GM21717 (cell line): ENCODE results near the gene SYMPK.
A peak's percentile ranks its signal among the peaks of the same experiment; 100 is the strongest.
"Not testable (repeated sequence)": the region's sequence is repeated elsewhere in the genome, so short reads cannot be mapped to it uniquely, and the experiment has no call there.

ENCODE experiments used
- ATAC-seq: cut with Tn5 transposase; IDR thresholded peaks from one replicate; pipeline ENCODE4 v1.9.1; 2021; ENCODE audit warnings: mild to moderate bottlenecking, moderate library complexity; ENCODE audit not compliant: unreplicated experiment

Gene SYMPK

GRCh38 chr19:45809643-45810159 is 53.2 kb downstream of the SYMPK start:
- no peak for ATAC-seq

- ATAC-seq, result no peak
Observed at GRCh38 chr19:45805719-45806118, 57.2 kb downstream of the SYMPK start.

GRCh38 chr19:45804959-45805230 is 58.1 kb downstream of the SYMPK start:
- ATAC-seq, result no peak

- ATAC-seq, result no peak
Observed at GRCh38 chr19:45804140-45804958, 58.6 kb downstream of the SYMPK start.

GRCh38 chr19:45801603-45802175 is 61.3 kb downstream of the SYMPK start:
- no peak for ATAC-seq

- no peak for ATAC-seq
Observed at GRCh38 chr19:45800070-45800553, 62.8 kb downstream of the SYMPK start.

- not testable (repeated sequence) for ATAC-seq
Observed at GRCh38 chr19:45799541-45799940, 63.4 kb downstream of the SYMPK start.

- no peak for ATAC-seq
Observed at GRCh38 chr19:45798995-45799517, 63.9 kb downstream of the SYMPK start.

GRCh38 chr19:45794627-45795026 is 68.3 kb downstream of the SYMPK start:
- ATAC-seq, result no peak

GRCh38 chr19:45793876-45794275 is 69.1 kb downstream of the SYMPK start:
- ATAC-seq, result no peak

- ATAC-seq, result no peak
Observed at GRCh38 chr19:45793178-45793564, 69.8 kb downstream of the SYMPK start.

GRCh38 chr19:45792470-45793177 is 70.3 kb downstream of the SYMPK start, which contains the start of gene DMWD:
TSS of gene DMWD (minus strand) at chr19:45792845. CDS start at chr19:45792756, 89 bp downstream.
- ATAC-seq, result peak; percentile 83

GRCh38 chr19:45791744-45792469 is 71.0 kb downstream of the SYMPK start:
- ATAC-seq, result peak; percentile 3

GRCh38 chr19:45790942-45791341 is 72.0 kb downstream of the SYMPK start:
- no peak for ATAC-seq

- ATAC-seq, result no peak
Observed at GRCh38 chr19:45789035-45789786, 73.7 kb downstream of the SYMPK start.

GRCh38 chr19:45786533-45786894 is 76.4 kb downstream of the SYMPK start:
- no peak for ATAC-seq

- no peak for ATAC-seq
Observed at GRCh38 chr19:45785781-45786532, 77.0 kb downstream of the SYMPK start.

GRCh38 chr19:45785097-45785496 is 77.8 kb downstream of the SYMPK start:
- ATAC-seq, result no peak

GRCh38 chr19:45784096-45784495 is 78.9 kb downstream of the SYMPK start:
- ATAC-seq, result no peak
